Neural progenitor cell (in vitro differentiated cells): ENCODE results near the gene CERS6.

Experiments
- CTCF ChIP-seq: fragments of 200-600 bp; sonication (generic); IDR thresholded peaks from 2 replicates; pipeline ENCODE4 v1.5.1; 2017; ENCODE audit warnings: antibody characterized with exemption, mild to moderate bottlenecking
- EZH2phosphoT487 ChIP-seq: fragments of 200-600 bp; sonication (generic); IDR thresholded peaks from 2 replicates; pipeline ENCODE4 v1.6.1; 2017; ENCODE audit warnings: antibody characterized with exemption

GRCh38 chr2:168519534-168520308 is 63.6 kb downstream of the CERS6 start:
- no peak for TF ChIP-seq EZH2phosphoT487
- no peak for TF ChIP-seq CTCF
